ENCODE results near the gene TMEM271. TPM values are rescaled to one million over a fixed set of nuclear protein-coding genes. Genes with fewer than 3 reads are reported as not detected.

Gene TMEM271
- polyA plus RNA-seq (2013, experiment 1 of 2) = 0.22 TPM
- polyA plus RNA-seq (2013, experiment 2 of 2) = 0.30 TPM

GRCh38 chr4:576245-576821, at the start of gene TMEM271:
TMEM271 (minus strand) TSS chr4:576295; CDS start chr4:576062, 233 bp downstream.
- H3K9me3 ChIP-seq (ENCODE audit: control insufficient read depth, low read length) = no peaks in the 10 kb centered on the region
- 0% methylated on average over 8 to 13 of the region's 60 CpGs for WGBS, 2 experiments (ENCODE audit: insufficient coverage in 2 of 2)
- H3K27ac ChIP-seq (ENCODE audit: low read depth, low read length, severe bottlenecking) = no peak within 1 kb of the TSS
- H3K4me1 ChIP-seq (ENCODE audit: control insufficient read depth, insufficient read depth, low read length, poor library complexity, severe bottlenecking) = peaks cover 13% of the 10 kb centered on the region
- H3K36me3 ChIP-seq (ENCODE audit: control insufficient read depth, insufficient read depth, low read length) = no peaks in the 10 kb centered on the region
- peak within 1 kb of the TSS; percentile 32 for H3K4me3 ChIP-seq (ENCODE audit: extremely low read depth, insufficient read depth, low read length, poor library complexity, severe bottlenecking)

GRCh38 chr4:625631-626161, 49.6 kb upstream of the TMEM271 start:
- Histone ChIP-seq H3K4me3 (ENCODE audit: extremely low read depth, insufficient read depth, low read length, poor library complexity, severe bottlenecking) (no peak overlapping the region), H3K36me3 (ENCODE audit: control insufficient read depth, insufficient read depth, low read length) (no peaks in the 10 kb centered on the region), H3K4me1 (ENCODE audit: control insufficient read depth, insufficient read depth, low read length, poor library complexity, severe bottlenecking) (peaks cover 17% of the 10 kb centered on the region), H3K27ac (ENCODE audit: low read depth, low read length, severe bottlenecking) (no peak overlapping the region), H3K9me3 (ENCODE audit: control insufficient read depth, low read length) (no peaks in the 10 kb centered on the region)
- 94 to 96% methylated on average over 37 to 39 of the region's 39 CpGs for WGBS, 2 experiments (ENCODE audit: insufficient coverage in 2 of 2)

- 69 to 83% methylated on average over 9 to 17 of the region's 21 CpGs for WGBS, 2 experiments (ENCODE audit: insufficient coverage in 2 of 2)
- peaks cover 17% of the 10 kb centered on the region for H3K4me1 ChIP-seq (ENCODE audit: control insufficient read depth, insufficient read depth, low read length, poor library complexity, severe bottlenecking)
- H3K4me3 ChIP-seq (ENCODE audit: extremely low read depth, insufficient read depth, low read length, poor library complexity, severe bottlenecking) = no peak within 1 kb of the TSS
- H3K27ac ChIP-seq (ENCODE audit: low read depth, low read length, severe bottlenecking) = no peak within 1 kb of the TSS
- H3K9me3 ChIP-seq (ENCODE audit: control insufficient read depth, low read length) = no peaks in the 10 kb centered on the region
- H3K36me3 ChIP-seq (ENCODE audit: control insufficient read depth, insufficient read depth, low read length) = no peaks in the 10 kb centered on the region
These were observed 48.9 kb upstream of the TMEM271 start, which contains the start of gene PDE6B for GRCh38 chr4:624705-625590. PDE6B (plus strand) TSS chr4:625573; CDS start chr4:625627, 54 bp downstream.

- WGBS, 2 experiments (ENCODE audit: insufficient coverage in 2 of 2) = 81 to 88% methylated on average over 20 to 24 of the region's 29 CpGs
- H3K4me3 ChIP-seq (ENCODE audit: extremely low read depth, insufficient read depth, low read length, poor library complexity, severe bottlenecking) = no peak overlapping the region
- H3K36me3 ChIP-seq (ENCODE audit: control insufficient read depth, insufficient read depth, low read length) = no peaks in the 10 kb centered on the region
- peaks cover 17% of the 10 kb centered on the region for H3K4me1 ChIP-seq (ENCODE audit: control insufficient read depth, insufficient read depth, low read length, poor library complexity, severe bottlenecking)
- H3K27ac ChIP-seq (ENCODE audit: low read depth, low read length, severe bottlenecking) = no peak overlapping the region
- no peaks in the 10 kb centered on the region for H3K9me3 ChIP-seq (ENCODE audit: control insufficient read depth, low read length)
These were observed 47.9 kb upstream of the TMEM271 start for GRCh38 chr4:623914-624566.

DNA sequence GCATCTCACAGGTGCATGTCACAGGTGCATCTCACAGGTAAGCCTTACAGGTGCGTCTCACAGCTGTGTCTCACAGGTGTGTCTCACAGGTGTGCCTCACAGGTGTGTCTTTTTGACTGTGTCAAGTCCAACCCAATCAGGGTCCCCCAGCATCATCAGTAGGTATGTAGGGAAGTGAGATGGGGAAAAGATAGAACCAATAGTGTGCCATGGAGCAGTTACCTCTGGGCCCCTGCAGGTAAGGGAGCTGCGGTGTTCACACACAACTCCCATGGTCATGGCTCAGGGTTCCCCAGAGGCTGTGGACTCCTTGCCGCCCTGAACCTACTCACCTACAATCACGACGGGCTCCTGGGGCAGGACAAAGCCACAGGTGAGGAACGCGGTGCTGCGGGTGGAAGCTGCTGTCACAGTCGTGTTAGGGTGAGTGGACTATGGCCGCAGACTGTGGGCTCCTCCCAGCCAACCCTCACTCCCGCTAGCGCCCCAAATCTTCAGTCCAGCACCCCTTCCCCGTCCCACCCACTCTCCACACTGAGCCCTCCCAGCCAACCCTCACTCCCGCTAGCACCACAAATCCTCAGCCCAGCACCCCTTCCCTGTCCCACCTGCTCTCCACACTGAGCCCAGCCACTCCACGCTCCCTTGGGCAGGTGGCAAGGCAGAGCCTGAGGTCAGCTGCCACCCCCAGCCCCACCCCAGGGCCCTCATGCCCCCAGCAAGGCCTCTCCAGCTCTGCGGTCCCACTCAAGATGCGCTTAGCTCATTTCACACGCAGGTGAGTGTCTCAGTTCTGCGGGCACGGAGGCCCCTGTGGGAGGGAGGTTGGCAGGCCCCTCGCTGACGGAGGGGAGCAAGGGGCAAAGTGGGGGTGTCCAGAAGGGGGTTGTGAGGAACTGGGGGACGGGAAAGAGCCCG, 47.2 kb upstream of the TMEM271 start:
- H3K4me3 ChIP-seq (ENCODE audit: extremely low read depth, insufficient read depth, low read length, poor library complexity, severe bottlenecking) = no peak overlapping the region
- no peak overlapping the region for H3K27ac ChIP-seq (ENCODE audit: low read depth, low read length, severe bottlenecking)
- WGBS, 2 experiments (ENCODE audit: insufficient coverage in 2 of 2) = 88 to 93% methylated on average over 10 to 21 of the region's 24 CpGs
- no peaks in the 10 kb centered on the region for H3K9me3 ChIP-seq (ENCODE audit: control insufficient read depth, low read length)
- H3K4me1 ChIP-seq (ENCODE audit: control insufficient read depth, insufficient read depth, low read length, poor library complexity, severe bottlenecking) = peaks cover 17% of the 10 kb centered on the region
- H3K36me3 ChIP-seq (ENCODE audit: control insufficient read depth, insufficient read depth, low read length) = no peaks in the 10 kb centered on the region

DNA sequence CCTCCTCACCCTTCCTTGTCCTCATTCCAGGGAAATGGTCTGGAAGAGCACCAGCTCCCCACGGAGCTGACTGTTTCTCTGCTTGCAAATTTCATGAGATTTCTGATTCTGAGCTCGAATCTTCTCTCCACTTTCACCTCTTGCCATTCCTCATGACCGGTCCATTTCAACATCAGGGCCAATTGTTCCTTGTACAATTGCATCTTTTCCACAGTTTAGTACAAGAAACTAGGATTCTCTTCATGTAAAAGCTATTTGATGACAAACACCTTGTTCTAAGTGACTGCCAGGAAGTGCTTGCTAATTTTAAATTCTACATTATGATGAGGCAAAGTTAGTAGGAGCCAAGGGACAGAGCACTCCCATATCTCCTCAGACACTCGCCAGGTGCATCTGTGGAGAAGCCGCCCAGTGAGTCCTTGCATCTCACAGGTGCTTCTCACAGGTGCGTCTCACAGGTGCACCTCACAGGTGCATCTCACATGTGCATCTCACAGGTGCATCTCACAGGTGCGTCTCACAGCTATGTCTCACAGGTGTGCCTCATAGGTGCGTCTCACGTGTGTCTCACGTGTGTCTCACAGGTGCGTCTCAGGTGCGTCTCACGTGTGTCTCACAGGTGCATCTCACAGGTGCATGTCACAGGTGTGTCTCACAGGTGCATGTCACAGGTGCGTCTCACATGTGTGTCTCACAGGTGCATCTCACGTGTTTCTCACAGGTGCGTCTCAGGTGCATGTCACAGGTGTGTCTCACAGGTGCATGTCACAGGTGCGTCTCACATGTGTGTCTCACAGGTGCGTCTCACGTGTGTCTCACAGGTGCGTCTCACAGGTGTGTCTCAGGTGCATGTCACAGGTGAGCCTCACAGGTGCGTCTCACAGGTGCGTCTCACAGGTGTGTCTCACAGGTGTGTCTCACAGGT, 46.2 kb upstream of the TMEM271 start:
- no peak overlapping the region for H3K27ac ChIP-seq (ENCODE audit: low read depth, low read length, severe bottlenecking)

DNA sequence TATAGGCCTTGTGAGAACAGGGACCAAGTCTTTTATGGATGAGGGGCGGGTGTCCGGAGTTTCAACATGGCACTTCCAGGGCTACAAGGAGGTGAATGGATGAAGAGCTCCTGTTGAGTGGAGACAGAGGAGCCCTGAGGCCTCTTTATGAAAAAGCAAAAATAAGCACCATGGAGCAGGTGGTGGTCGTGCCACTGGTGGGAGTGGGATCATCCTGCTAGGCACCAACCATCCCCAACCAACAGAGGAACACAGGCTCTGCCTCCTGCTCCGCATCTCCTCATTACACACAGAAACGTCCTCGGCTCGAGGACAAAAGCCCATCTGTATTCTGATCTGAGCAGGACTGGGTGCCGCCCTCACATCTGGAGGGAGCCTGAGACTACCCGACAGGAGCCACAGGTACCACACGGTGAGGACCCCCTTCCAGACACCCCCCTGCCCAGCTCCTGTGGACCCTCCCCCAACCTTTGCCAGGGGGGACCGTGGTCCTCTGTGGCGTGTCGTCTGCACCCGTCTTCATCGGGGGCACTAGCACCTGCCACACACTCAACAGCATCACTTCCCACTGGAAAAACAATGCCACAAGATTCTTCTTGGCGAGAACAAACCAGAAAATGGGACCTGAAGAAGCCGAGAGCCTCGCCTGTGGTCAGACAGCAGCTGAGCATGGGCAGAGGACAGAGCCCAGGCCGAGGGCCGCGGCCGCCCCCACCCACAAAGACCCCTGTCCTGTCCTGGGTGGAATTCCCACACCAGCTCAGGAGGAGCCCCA, 45.4 kb upstream of the TMEM271 start:
- H3K9me3 ChIP-seq (ENCODE audit: control insufficient read depth, low read length) = no peaks in the 10 kb centered on the region
- no peaks in the 10 kb centered on the region for H3K36me3 ChIP-seq (ENCODE audit: control insufficient read depth, insufficient read depth, low read length)
- H3K27ac ChIP-seq (ENCODE audit: low read depth, low read length, severe bottlenecking) = no peak overlapping the region
- H3K4me1 ChIP-seq (ENCODE audit: control insufficient read depth, insufficient read depth, low read length, poor library complexity, severe bottlenecking) = peaks cover 17% of the 10 kb centered on the region
- WGBS, 2 experiments (ENCODE audit: insufficient coverage in 2 of 2) = 83 to 91% methylated on average over 14 to 21 of the region's 22 CpGs
- H3K4me3 ChIP-seq (ENCODE audit: extremely low read depth, insufficient read depth, low read length, poor library complexity, severe bottlenecking) = no peak overlapping the region

More for the DNA sequence above, 46.2 kb upstream of the TMEM271 start:
- WGBS, 2 experiments (ENCODE audit: insufficient coverage in 2 of 2) = 90% methylated on average over 21 to 22 of the region's 22 CpGs
- Histone ChIP-seq H3K4me3 (ENCODE audit: extremely low read depth, insufficient read depth, low read length, poor library complexity, severe bottlenecking) (no peak overlapping the region), H3K36me3 (ENCODE audit: control insufficient read depth, insufficient read depth, low read length) (no peaks in the 10 kb centered on the region), H3K9me3 (ENCODE audit: control insufficient read depth, low read length) (no peaks in the 10 kb centered on the region), H3K4me1 (ENCODE audit: control insufficient read depth, insufficient read depth, low read length, poor library complexity, severe bottlenecking) (peaks cover 17% of the 10 kb centered on the region)

DNA sequence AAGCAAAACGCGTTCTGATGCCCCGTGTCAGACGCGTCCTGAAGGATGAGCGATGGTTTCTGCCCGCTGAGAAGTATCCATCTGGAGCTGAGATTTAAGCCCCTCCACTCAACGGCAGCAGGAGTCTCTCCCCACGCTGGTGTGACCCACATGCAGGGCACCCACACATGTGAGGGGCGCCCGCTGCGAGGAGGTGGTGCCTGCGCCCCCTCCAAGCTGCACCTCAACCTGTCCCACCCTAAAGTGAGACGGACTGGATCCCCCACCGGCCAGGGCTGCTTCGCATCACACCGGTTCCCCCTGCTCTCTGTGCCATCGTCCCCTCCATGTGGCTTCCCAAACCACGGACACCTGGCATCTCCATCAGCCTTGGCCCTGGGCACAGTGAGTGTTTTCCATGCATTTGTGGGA, 44.8 kb upstream of the TMEM271 start:
- H3K4me1 ChIP-seq (ENCODE audit: control insufficient read depth, insufficient read depth, low read length, poor library complexity, severe bottlenecking) = peaks cover 17% of the 10 kb centered on the region
- WGBS, 2 experiments (ENCODE audit: insufficient coverage in 2 of 2) = 91 to 97% methylated on average over 16 to 18 of the region's 19 CpGs
- H3K9me3 ChIP-seq (ENCODE audit: control insufficient read depth, low read length) = no peaks in the 10 kb centered on the region

GRCh38 chr4:620201-620600, 44.1 kb upstream of the TMEM271 start:
- H3K4me3 ChIP-seq (ENCODE audit: extremely low read depth, insufficient read depth, low read length, poor library complexity, severe bottlenecking) = no peak overlapping the region
- peaks cover 15% of the 10 kb centered on the region for H3K4me1 ChIP-seq (ENCODE audit: control insufficient read depth, insufficient read depth, low read length, poor library complexity, severe bottlenecking)
- no peaks in the 10 kb centered on the region for H3K36me3 ChIP-seq (ENCODE audit: control insufficient read depth, insufficient read depth, low read length)
- H3K9me3 ChIP-seq (ENCODE audit: control insufficient read depth, low read length) = no peaks in the 10 kb centered on the region
- H3K27ac ChIP-seq (ENCODE audit: low read depth, low read length, severe bottlenecking) = no peak overlapping the region
- WGBS, 2 experiments (ENCODE audit: insufficient coverage in 2 of 2) = 86 to 92% methylated on average over 11 of the region's 11 CpGs

More for the DNA sequence above, 44.8 kb upstream of the TMEM271 start:
- Histone ChIP-seq H3K27ac (ENCODE audit: low read depth, low read length, severe bottlenecking) (no peak overlapping the region), H3K4me3 (ENCODE audit: extremely low read depth, insufficient read depth, low read length, poor library complexity, severe bottlenecking) (no peak overlapping the region), H3K36me3 (ENCODE audit: control insufficient read depth, insufficient read depth, low read length) (no peaks in the 10 kb centered on the region)

Data from mesodermal cell (in vitro differentiated cells).